Stimulated activated CD8-positive, alpha-beta memory T cell treated with anti-CD3 and anti-CD28 coated beads, Interleukin-12 subunit alpha, Interleukin-12 subunit beta, amount 100 ng/mL, for 24 hours (primary cell): ENCODE data around the gene BLOC1S3.
A peak's percentile ranks its signal among the peaks of the same experiment; 100 is the strongest.

Experiments
- DNase-seq: peaks from one replicate; pipeline ENCODE4 v3.0.0-alpha.2; 2020; ENCODE audit errors: extremely low read depth

Gene BLOC1S3, protein sequence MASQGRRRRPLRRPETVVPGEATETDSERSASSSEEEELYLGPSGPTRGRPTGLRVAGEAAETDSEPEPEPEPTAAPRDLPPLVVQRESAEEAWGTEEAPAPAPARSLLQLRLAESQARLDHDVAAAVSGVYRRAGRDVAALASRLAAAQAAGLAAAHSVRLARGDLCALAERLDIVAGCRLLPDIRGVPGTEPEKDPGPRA

GRCh38 chr19:45178262-45179071, at the start of gene BLOC1S3:
Gene BLOC1S3 (plus strand): TSS chr19:45178784. CDS start chr19:45179297, 513 bp downstream.
- DNase-seq = peak; percentile 100

- no peak for DNase-seq
Measured at GRCh38 chr19:45128806-45129205, 49.8 kb upstream of the BLOC1S3 start.

GRCh38 chr19:45130236-45130635, 48.3 kb upstream of the BLOC1S3 start:
- DNase-seq = no peak

- DNase-seq = no peak
Measured at GRCh38 chr19:45130888-45131615, 47.5 kb upstream of the BLOC1S3 start.

GRCh38 chr19:45133661-45134060, 44.9 kb upstream of the BLOC1S3 start:
- no peak for DNase-seq

- no peak for DNase-seq
Measured at GRCh38 chr19:45135176-45135885, 43.3 kb upstream of the BLOC1S3 start.

- no peak for DNase-seq
Measured at GRCh38 chr19:45136507-45137178, 41.9 kb upstream of the BLOC1S3 start.

GRCh38 chr19:45137179-45137761, 41.3 kb upstream of the BLOC1S3 start:
- no peak for DNase-seq

GRCh38 chr19:45138303-45138751, 40.3 kb upstream of the BLOC1S3 start:
- no peak for DNase-seq

- DNase-seq = no peak
Measured at GRCh38 chr19:45139286-45140143, 39.1 kb upstream of the BLOC1S3 start.

- no peak for DNase-seq
Measured at GRCh38 chr19:45140144-45140503, 38.5 kb upstream of the BLOC1S3 start.

DNA sequence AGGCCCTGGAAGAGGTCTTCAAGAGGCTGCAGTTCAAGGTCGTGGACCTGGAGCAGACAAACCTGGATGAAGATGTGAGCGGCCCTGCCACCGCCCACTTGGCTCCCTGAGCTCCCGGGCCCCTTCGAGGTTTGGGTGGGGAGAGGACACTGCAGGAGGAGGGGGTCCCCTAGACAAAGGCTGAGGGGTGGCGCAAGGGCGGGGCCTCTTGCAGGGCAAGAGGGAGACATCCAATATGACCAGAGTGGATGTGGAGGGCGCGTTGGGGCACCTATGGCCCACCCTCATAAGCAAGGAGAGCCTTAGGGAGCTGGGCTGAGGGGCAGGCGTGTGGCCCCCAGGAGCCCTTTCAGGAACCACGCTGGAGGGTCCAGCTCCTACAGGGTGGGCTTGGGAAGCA, 38.1 kb upstream of the BLOC1S3 start:
- no peak for DNase-seq

DNA sequence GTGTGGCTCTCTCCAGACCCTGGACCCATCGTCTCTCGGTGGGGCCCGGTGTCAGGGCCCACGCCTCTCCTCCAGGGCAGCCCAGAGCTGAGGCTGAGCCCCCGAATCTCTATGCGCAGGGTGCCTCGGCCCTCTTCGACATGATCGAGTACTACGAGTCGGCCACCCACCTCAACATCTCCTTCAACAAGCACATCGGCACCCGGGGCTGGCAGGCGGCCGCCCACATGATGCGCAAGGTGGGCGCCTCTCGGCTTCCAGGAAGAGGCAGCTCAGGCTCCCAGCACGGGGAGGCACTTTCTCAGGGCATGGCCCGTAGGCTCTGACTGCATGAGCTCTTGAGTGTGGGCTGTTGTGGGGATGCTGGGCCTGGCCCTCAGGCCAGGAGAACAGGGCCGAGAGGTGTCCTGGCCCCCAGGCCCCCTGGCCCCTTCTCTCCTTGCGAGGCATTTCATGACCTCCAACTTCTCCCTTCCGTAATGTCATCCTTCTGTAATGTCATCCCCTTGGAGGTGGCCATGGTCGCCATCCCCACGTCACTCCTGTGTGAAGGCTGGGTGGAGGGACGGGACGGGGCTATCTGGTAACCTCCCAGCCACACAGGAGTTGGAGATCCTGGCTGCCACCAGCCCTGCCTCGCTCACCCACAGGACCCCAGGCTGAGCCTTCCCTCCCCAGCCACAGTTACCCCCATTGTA, 37.2 kb upstream of the BLOC1S3 start:
- no peak for DNase-seq

DNA sequence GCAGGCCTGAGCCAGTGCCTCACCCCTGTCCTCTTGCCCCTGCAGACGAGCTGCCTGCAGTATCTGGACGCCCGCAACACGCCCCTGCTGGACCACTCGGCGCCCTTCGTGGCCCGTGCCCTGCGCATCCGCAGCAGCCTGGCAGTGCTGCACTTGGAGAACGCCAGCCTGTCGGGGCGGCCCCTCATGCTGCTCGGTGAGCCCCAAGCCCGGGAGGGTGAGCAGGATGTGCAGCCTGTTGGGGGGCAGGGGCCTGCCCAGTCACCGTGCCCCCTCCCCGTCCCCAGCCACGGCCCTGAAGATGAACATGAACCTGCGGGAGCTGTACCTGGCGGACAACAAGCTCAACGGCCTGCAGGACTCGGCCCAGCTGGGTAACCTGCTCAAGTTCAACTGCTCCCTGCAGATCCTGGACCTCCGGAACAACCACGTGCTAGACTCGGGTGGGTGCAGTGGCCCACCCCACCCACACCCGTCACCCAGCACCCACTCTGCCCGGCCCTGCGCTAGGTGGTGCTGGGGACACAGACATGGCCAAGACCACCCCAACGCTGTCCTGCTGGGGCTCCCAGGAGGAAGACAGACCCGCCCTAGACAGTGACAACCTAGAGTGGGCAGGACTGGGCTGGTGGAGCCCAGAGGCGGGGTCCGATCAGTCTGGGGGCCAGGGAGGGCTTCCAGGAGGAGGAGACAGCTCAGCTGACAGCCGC, 36.4 kb upstream of the BLOC1S3 start:
- no peak for DNase-seq

DNA sequence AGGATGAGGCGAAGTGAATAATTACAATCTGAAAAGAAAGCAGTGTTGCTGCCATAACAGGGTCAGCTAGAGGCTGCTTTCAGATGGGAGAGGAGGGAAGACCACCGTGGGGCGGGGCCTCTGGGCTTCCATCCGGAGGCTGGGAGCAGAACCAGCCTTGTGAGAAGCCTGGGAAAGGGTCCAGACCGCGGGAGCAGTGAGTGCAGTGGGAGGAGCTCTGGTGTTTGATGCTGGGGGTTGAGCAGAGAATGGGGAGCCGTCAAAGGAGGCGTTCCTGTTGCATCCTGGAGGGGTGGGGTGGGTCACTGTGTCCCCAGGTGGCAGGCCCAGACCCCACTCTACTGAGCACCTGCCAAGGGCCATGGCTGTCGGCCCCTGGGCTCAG, 35.9 kb upstream of the BLOC1S3 start:
- no peak for DNase-seq

- no peak for DNase-seq
Measured at GRCh38 chr19:45144431-45145269, 33.9 kb upstream of the BLOC1S3 start.

DNA sequence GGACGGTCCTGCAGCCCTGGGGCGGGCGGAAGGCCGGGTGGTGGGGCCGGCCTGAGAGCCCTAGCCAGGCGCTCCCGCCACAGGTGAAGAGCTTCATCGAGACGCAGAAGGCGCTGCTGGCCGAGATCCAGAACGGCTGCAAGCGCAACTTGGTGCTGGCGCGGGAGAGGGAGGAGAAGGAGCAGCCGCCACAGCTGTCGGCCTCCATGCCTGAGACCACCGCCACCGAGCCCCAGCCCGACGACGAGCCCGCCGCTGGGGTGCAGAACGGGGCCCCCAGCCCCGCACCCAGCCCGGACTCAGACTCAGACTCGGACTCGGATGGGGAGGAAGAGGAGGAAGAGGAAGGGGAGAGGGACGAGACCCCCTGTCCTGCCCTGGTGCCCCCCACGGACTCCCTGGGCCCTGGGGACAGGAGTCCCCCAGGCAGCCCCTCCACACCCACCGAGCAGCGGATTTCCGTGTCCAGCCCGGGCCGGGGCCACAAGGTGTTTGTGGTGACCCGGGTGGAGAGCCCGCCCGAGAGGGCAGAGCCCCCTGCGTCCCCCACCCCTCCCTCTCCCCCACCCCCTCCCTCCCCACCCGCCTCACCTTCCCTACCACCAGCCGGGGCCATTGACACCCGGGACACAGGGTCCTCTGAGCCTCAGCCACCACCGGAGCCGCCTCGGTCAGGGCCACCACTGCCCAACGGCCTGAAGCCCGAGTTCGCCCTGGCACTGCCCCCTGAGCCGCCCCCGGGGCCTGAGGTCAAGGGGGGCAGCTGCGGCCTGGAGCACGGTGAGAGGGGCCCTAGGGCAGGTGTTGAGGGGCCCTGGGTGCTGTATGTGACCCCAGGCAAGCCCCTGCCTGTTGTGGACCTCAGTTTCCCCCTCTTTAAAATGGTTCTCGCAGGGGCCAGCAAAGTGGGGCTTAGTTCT, 33.1 kb upstream of the BLOC1S3 start:
- no peak for DNase-seq
